GM19351 (cell line): ENCODE data around the gene ENOPH1.
"Not testable (repeated sequence)": the region's sequence is repeated elsewhere in the genome, so short reads cannot be mapped to it uniquely, and the experiment has no call there.

Experiments used
- ATAC-seq: cut with Tn5 transposase; IDR thresholded peaks from one replicate; pipeline ENCODE4 v1.9.1; 2021; ENCODE audit warnings: mild to moderate bottlenecking, moderate library complexity; ENCODE audit not compliant: unreplicated experiment

The ENOPH1 gene

DNA sequence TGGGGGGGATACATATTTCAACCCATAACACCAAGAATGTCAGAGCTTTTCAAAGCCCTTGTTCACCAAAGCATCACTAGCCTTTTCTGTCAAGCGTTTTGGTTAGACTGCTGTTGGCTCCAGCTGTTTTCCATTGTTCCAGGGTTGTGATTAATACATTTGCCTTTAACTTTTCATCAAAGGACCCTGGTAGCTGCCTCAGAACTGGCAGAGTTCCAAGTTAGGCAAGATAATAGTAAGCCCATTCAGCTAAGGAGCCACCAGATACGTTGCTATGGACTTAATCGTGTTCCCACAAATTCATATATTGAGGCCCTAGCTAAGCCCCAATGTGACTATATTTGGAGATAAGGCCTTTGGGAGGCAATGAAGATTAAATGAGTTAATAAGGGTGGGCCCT lies 37.1 kb downstream of the ENOPH1 start:
- no peak for ATAC-seq

DNA sequence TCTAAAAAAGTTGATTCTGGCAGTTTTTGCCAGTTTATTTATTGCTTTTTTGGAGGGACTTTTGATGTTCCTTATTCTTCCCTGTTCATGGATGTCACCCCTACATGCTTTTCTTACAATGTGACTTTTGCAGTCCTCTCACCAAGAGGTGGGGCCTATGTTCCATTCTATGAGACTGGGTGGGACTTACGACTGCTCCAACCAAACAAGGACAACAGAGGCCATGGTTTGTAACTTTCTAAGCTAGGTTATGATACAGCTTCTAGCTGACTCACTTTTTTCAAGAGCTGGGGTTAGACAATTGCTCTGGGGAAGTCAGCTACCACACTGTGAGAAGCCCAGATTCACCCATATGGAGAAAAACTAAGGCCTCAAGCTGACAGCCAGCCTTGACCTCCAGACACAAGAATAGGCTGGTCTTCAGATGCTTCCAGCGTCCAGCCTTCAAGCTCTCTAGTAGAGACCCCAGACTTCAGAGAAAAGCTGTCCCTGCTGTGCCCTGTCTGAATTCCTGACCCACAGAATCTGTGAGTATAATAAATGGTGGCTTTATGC lies 39.5 kb downstream of the ENOPH1 start:
- no peak for ATAC-seq

DNA sequence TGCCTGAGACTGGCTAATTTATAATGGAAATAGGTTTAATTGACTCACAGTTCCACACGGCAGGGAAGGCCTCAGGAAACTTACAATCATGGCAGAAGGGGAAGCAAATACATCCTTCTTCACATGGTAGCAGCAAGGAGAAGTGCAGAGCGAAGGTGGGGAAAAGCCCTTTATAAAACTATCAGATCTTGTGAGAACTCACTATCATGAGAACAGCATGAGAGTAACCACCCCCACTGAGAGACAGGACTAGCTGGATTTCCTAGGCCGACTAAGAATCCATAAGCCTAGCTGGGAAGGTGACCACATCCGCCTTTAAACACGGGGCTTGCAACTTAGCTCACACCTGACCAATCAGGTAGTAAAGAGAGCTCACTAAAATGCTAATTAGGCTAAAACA lies 42.7 kb downstream of the ENOPH1 start:
- not testable (repeated sequence) for ATAC-seq

DNA sequence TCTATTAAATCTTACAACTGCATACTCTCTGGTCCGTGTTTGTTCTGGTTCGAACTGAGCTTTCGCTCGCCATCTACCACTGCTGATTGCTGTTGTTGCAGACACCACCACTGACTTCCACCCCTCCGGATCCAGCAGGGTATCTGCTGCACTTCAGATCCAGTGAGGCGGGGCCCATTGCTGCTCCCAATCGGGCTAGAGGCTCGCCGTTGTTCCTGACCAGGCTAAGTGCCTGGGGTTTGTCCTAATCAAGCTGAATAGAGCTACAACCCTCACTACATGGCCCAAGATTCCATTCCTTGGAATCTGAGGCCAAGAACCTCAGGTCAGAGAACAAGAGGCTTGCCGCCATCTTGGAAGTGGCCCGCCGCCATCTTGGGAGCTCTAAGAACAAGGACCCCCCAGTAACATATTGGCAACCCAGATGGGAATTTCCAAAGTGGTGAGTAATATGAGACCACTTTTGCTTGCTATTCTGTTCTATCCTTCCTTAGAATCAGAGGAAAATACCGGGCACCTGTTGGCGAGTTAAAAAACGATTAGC lies 43.3 kb downstream of the ENOPH1 start:
- ATAC-seq, result no peak

DNA sequence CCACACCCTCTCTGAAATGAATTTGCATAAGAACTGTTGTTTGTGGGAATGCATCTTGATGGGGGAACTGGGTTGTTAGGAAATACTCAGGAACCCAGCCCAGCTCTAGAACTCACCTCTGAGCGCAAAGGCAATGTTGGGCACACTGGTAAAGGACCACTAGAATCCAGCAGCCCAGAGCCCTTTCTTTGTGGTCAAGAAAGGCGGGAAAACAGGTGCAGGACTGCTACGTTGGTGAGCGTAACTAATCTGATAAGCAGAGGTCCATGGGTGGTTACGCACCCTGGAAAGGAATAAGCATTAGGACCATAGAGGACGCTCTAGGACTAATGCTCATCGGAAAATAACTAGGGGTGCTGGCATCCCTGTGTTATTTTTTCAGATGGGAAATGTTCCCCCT lies 45.5 kb downstream of the ENOPH1 start:
- ATAC-seq, result not testable (repeated sequence)

DNA sequence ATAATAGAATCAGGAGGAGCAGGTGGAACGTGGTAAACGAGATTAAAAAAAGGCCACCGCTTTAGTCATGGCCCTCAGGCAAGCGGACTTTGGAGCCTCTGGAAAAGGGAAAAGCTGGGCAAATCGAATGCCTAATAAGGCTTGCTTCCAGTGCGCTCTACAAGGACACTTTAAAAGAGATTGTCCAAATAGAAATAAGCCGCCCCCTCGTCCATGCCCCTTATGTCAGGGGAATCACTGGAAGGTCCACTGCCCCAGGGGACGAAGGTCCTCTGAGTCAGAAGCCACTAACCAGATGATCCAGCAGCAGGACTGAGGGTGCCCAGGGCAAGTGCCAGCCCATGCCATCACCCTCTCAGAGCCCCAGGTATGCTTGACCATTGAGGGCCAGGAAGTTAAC lies 47.1 kb downstream of the ENOPH1 start:
- ATAC-seq, result not testable (repeated sequence)

DNA sequence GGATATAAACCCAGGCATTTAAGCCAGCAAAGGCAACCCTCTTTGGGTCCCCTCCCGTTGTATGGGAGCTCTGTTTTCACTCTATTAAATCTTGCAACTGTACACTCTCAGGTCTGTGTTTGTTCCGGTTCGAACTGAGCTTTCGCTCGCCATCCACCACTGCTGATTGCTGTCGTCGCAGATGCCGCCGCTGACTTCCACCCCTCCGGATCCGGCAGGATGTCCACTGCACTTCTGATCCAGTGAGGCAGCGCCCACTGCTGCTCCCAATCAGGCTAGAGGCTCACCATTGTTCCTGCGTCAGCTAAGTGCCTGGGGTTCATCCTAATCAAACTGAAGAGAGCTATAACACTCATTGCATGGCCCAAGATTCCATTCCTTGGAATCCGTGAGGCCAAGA lies 49.2 kb downstream of the ENOPH1 start:
- no peak for ATAC-seq

DNA sequence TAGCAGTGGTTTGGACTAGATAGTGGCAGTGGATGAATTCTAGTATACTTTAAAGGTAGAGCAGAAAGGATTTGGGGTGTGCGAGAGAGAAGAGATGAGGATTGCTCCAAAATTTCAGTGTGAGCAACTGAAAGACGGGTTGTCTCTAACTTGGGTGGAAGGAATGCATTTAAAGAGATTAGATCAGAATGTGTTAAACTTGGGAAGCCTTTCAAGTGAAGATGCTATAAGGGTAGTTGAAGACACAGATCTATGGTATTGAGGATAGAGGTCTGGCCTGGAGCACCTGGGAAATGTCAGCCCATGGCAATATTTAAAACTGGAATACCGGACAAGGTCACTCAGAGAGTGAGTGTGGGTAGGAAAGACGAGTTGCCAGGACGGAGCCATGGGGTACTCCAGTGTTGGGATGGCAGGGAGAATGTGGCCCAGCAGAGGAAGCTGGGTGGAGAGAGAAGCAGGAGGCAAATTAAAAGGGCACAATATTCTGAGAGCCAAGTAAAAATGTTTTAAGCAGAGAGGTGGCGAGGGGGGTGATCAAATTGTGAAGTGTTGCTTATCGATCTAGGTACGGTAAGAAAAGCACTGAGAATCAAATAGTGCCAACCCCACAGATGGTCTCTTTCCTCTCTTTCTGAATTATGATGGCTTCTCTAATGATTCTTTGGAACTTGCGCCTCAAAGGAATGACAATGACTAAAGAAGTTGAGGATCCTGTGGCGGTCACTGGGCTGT lies 50.5 kb downstream of the ENOPH1 start:
- no peak for ATAC-seq

DNA sequence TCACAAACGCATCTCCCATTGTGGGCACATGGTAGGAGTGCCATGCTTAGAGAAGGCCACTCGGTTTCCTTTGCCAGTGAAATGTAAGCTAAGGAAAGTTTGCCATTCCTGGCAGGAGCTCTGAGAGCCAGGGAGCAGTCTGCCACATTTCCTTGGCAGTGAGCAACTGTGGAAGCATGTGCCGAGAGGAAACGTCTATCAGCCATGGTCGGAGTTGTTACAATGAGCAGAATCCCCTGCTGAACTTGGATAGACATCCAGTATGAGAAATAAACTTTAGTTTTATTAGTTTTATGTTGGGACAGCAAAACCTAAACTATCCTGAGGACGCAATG lies 51.1 kb downstream of the ENOPH1 start:
- no peak for ATAC-seq

DNA sequence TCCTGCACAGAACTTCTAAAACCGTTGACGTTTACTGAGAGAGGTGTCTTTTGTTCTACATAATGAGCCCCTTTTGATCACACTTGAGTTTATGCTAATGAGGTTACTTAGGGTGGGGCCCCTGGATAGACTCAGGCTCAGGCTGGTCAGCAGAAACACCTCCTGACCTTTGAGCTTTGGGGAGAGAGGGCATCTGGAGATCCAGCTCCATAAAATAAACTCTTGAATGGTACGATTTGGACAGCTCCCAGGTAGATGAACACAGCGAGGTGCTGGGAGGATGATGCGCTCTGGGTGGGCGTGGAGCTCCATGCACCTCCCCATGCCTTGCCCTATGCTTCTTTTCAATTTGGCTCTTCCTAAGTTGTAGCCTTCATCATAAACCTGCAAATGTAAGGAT lies 52.0 kb downstream of the ENOPH1 start:
- no peak for ATAC-seq

DNA sequence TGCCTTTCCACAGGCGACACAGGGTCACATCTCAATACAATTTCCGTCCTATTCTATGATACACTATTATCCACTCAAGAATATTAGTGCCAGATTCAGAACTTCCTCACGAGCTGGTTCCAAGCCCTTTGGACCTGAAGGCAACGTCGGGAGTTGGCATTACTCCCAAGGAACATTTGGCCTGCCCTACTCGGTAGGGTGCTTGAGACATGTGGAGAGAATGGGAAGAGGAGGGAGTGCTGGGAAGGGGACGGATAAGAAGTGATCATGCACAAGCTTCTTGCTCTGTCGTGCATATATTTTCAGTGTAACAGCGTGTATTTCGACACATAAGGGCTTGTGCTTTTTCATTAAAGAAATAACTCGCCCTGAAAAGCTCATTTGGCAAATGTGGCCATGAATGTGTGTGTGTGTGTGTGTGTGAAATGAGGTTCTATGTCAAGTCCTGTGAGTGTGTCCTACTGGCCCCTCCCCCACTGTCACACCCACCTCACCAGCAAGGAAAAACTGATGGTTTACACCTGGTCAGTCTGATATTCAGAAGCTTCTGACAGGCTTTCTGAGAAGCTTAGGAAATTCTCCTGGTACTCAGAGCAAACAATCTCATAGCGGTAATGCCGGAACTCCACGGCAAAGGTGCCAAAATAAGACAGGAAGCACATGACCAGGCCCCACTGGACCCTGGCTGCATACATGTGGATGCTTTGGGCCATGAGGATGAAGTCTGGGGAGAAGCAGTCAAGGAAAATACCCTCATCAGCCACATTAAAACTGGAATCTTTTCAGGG lies 54.8 kb downstream of the ENOPH1 start:
- ATAC-seq, result no peak

DNA sequence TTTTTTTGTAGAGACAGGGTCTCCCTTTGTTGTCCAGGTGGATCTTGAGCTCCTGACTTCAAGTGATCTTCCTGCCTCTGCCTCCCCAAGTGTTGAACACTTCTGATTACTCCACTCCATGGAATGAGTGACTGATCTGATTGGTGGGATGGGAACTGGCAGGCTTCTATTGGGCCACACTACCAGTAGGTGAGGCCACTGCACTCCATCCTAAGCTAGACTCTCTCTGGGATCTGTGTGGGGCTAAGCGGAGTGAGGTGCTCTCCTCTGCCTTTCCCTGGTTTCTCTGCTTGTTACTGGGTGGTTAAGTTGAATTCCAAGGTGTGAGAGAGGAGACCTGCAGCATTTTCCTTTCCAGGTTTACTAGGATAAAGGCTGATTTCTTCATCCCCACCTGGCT lies 58.7 kb downstream of the ENOPH1 start:
- no peak for ATAC-seq

DNA sequence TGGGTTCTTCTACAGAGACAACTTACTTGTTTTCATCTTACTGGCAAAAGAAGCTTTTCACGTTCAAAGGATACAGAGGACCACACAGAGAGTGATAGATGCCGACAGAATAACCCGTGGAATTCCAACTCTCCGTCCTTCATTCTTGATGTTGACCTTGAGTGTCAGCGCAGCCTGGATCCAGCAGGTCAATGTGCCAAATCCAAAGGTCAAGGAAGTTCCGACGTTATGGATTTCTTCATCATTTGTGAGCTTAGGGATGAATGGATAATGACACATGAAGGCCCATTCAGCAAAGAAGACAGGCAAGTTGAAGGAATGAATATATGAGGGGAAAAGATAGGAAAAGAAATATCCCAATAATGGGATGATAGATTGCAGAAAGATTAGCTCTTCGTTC lies 59.6 kb downstream of the ENOPH1 start:
- no peak for ATAC-seq

DNA sequence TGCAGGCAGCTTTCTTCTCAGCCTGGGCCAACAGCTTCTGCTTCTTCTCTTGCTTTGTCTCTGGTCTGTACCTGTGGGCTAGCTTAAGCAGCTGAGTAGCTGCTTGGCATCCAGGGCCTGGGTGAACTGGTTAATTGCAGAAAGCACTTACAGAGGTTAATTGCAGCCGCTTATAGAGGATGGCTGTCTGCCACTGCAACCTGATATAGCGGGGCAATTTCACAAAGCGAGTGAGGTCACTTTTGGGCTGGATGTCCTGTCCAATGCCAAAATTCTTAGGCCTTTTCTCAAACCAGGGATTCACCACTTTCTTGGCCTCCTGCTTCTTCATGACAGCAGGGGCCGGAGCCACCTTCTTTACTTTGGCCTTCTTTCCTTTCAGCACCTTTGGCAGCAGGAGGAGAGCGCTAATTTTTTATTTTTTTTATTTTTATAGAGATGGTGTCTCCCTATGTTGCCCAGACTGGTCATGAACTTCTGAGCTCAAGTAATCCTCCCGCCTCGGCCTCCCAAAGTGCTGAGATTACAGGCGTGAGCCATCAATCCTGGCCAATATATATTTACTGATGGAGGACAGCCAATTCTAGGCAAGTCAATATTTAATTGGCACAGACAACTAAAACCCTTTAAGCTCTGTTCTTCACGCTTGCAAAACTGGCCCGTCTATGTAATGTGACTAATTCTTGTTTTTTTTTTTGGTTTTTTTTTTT lies 61.0 kb downstream of the ENOPH1 start:
- no peak for ATAC-seq

DNA sequence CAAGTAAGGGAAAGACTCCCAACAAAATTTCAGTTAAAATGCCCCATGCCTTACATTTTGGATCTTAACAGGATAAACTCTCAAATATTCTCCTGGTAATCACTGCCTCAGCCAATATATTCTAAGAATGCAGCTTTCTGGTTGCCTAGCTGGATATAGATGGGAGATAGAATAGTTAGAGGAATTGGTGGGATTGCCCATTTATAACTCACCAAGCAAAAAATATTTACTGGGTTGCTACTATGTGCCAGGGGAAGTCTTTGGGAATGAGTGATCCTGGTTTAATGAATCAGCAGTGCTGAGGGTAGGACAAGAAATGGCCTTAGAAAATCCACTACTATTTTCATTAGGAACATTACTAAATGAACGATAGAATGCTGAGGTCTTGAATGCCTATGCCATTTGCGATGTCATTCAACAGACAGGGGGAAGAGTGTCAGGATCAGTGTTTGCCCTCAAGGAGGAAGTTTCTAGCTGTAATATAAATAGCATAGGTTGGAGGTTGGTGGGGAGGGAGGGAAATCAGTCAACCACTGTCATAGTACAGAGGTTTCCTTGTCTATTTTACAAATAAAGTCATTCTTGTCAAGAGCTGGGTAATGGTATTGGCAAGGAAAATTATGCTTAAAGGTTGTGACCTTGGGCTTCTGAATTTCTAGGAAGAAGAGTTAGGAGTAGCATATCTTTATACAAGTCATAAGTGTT lies 63.5 kb downstream of the ENOPH1 start:
- no peak for ATAC-seq

DNA sequence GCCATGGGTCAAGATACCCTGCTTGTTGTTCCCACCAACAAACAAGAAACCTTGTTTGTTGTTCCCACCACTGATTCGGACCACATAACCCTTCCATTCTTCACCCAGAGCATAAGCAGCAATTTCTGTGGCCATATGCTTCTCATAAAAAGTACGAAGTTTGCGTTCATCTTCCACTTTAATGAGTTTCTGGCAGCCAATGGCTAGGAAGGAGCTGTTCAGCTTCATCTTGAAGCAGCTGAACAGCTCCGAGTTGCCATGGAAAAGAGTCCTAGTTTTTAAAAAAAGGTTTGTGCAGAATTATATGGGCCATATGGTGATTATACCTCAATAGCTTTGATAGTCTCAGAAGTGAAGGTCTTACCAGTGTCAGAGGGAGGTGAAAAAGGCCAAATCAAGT lies 65.3 kb downstream of the ENOPH1 start:
- no peak for ATAC-seq

DNA sequence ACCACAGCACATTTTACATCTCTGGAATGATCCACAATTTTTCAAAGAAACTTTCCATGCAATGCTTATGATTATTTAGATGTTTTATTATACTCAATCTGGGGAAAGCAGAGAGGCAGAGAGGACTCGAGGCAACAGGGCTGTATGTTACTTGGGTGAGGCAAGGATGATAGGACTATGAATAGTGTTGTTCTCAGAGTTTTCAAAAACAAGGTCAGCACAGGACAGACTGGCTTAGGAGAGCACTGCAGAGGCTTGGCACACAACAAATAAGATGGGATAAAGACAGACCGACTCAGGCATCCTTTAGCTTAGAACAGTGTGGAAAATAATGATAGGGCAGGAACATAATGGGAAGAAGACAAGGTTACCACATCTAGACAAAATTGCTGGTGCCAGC lies 66.0 kb downstream of the ENOPH1 start:
- no peak for ATAC-seq

DNA sequence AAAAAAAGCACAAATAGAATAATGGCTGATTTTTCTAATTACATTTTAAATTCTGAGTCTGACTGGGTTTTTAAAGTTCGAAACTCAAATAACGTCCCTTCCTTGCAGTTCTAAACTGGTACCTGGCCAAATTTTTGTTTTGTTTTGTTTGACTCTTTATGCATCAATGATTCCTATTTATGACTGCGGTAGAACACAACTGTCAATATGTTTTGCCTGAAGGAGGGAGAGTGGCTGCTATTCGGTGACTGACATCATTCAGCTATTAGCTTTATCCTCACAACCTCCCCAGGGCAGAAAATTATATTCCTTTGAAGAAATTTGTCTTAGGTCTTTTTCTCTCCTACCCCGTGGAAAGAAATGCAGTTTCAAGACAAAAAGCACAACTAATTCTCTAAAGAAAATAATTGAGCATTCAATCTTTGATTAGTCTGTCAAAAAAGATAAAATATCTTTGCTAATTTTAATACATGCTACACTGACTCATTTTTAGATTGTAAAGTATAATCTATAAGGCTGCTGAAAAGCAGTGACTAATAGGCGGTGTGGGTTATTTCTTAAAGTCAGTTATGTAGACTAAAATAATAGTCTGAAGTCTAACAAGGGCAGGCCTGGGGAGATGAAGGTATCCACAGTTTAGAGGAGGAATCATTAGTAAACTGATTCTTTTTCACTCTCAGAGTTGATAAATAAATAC lies 69.5 kb downstream of the ENOPH1 start:
- ATAC-seq, result no peak

DNA sequence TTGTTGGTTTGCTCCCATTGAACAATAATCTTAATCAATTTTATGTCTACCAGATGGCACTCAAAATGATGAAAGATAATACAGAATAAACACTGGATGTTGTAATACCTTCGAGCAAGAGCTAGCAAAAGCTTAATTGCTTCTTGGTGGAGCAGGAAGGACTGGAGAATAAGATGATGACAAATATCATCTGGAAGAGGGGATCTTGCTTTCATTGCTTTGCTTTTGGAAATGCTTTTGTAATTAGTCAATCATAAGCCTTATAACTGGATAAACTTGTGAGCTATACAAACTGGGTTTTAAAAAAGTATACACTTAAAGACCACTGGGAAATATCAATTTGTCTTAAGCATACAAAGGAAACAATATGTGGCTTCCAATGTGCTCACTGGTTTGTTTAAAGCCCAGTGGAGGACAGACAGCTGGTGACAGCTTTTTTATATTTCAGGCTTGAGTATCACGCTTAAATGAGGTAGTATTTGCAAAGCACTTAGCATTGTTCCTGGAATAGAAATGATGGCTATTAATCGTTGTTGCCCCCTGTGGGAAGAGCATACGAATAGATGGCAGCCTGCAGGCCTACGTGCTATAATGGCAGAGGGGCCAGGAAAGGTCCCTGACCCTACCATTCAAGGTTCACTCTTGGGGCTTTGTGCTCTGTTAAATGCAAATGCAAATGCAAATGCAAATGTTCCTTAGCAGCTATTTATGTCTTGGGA lies 70.2 kb downstream of the ENOPH1 start:
- no peak for ATAC-seq

DNA sequence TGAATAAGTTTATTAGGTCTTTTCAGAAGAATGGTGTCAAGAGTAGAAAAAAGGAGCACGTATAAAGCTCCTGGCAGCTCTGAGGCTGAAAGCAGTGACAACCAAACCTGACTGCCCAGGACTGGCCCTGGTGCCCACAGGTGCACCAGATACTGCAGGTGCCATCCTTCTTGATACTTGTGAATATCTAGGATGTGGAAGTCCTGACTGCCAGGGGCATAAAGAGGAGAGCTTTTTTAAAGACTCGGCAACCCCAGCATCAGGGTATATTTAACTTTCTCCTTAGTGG lies 70.7 kb downstream of the ENOPH1 start:
- ATAC-seq, result no peak
